ENCODE data around the gene HOXD9.

The HOXD9 gene

GRCh38 chr2:176166272-176166671 is 43.8 kb downstream of the HOXD9 start:
- H3K4me3 ChIP-seq (ENCODE audit: low read depth, low read length) = no peak overlapping the region
- CTCF ChIA-PET = interaction anchor here (0.9 to 4.2 kb wide), 6 partner anchors 21 to 473 kb away, joined by 3 to 24 read pairs (median 6); no protein-coding TSS in a partner anchor
- DNase-seq (ENCODE audit: low read depth, low spot score) = no peak
- TF ChIP-seq CTCF (IDR thresholded peaks at IDR 0.05; ENCODE audit: insufficient read depth, low read length, missing control alignments) = no peak
- POLR2A ChIA-PET = interaction anchor here (0.6 kb wide), 2 partner anchors 25 to 27 kb away, joined by 3 read pairs; no protein-coding TSS in a partner anchor

- ChIA-PET CTCF (interaction anchor here (0.8 to 4.2 kb wide), 6 partner anchors 9 to 387 kb away, joined by 3 to 24 read pairs (median 6); no protein-coding TSS in a partner anchor), POLR2A (no interaction called here)
- no peak overlapping the region for H3K4me3 ChIP-seq (ENCODE audit: low read depth, low read length)
- no peak for TF ChIP-seq CTCF (IDR thresholded peaks at IDR 0.05; ENCODE audit: insufficient read depth, low read length, missing control alignments)
- DNase-seq (ENCODE audit: low read depth, low spot score) = no peak
Measured at GRCh38 chr2:176167398-176167797, 44.9 kb downstream of the HOXD9 start.

GRCh38 chr2:176169181-176169580 is 46.7 kb downstream of the HOXD9 start:
- no peak for DNase-seq (ENCODE audit: low read depth, low spot score)
- ChIA-PET CTCF (interaction anchor here (1.3 to 4.2 kb wide), 3 partner anchors 29 to 385 kb away, joined by 4 to 24 read pairs (median 18); no protein-coding TSS in a partner anchor), POLR2A (no interaction called here)
- H3K4me3 ChIP-seq (ENCODE audit: low read depth, low read length) = no peak overlapping the region
- TF ChIP-seq CTCF (IDR thresholded peaks at IDR 0.05; ENCODE audit: insufficient read depth, low read length, missing control alignments) = no peak

DNA sequence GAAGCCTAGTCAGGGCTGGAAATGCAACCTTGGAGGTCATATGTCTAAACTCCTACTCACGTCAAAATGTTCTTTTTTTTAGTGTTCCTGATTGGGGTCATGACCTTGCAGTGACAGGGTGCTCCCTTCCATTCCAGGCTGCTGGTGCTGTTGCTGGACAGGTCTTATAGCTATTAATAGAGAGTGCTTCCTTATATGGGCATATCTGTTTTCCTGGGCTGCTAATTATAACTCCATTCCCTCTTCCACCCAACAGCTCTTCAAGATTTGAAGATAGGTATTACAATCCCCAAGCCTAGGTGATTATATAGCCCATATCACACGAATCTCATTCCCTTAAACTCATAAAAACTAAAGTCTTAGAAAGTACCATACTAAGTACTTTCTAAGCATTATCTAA is 47.2 kb downstream of the HOXD9 start:
- DNase-seq (ENCODE audit: low read depth, low spot score) = no peak
- no peak for TF ChIP-seq CTCF (IDR thresholded peaks at IDR 0.05; ENCODE audit: insufficient read depth, low read length, missing control alignments)
- CTCF ChIA-PET = interaction anchor here (1.3 to 4.2 kb wide), 2 partner anchors 286 to 385 kb away, joined by 4 to 24 read pairs; no protein-coding TSS in a partner anchor
- H3K4me3 ChIP-seq (ENCODE audit: low read depth, low read length) = no peak overlapping the region
- POLR2A ChIA-PET = no interaction called here

DNA sequence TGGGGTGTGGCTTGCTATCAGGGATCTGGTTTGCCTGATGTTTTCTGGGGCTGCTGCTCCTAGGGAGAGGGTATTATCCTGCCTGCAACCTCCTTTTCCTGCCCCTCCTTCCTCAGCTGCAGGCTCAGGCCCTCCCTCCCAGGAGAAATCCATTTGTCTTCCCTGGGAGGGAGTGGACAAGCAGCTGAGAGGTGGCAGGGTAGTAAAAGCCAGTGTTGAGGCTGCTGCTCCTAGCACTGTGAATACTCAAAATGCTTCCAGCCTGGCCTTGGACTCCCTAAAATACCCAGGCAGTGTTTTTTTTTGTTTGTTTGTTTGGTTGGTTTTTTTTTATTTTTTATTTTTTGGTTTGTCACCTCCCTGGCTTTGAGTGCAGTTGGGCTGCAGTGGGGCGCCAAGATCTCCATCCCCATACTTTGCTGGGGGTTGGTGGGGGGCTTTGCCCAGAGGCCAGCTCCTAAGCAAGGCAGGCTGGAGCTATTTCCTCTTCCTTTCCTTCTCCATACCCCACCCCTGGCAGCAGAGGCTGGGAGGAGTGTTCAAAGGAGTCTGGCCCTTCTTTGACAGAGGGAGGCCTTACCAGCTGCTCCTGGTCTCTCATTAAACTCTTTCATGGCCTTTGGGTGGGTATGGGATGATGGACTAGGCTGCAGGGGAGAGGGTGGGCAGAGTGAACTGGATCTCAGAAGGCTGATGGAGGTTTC is 48.2 kb downstream of the HOXD9 start:
- ChIA-PET POLR2A (no interaction called here), CTCF (no interaction called here)
- DNase-seq (ENCODE audit: low read depth, low spot score) = no peak
- TF ChIP-seq CTCF (IDR thresholded peaks at IDR 0.05; ENCODE audit: insufficient read depth, low read length, missing control alignments) = no peak
- H3K4me3 ChIP-seq (ENCODE audit: low read depth, low read length) = no peak overlapping the region

- H3K4me3 ChIP-seq (ENCODE audit: low read depth, low read length) = no peak overlapping the region
- no peak for TF ChIP-seq CTCF (IDR thresholded peaks at IDR 0.05; ENCODE audit: insufficient read depth, low read length, missing control alignments)
- POLR2A ChIA-PET = no interaction called here
- no peak for DNase-seq (ENCODE audit: low read depth, low spot score)
- CTCF ChIA-PET = no interaction called here
Measured at GRCh38 chr2:176171351-176172006, 49.0 kb downstream of the HOXD9 start.

Data from AG04449 (cell line).